ENCODE data around the gene WDR90. TPM values are rescaled to one million over a fixed set of nuclear protein-coding genes. Genes with fewer than 3 reads are reported as not detected.

WDR90 gene
- total RNA-seq, 1 donor from 2014 or later: 102 TPM

- H3K36me3 Mint-ChIP-seq: no peaks in the 10 kb centered on the region
- TF ChIP-seq CTCF (conservative IDR thresholded peaks at IDR 0.05): no peak
- H3K27me3 Mint-ChIP-seq: peaks cover 5% of the 10 kb centered on the region
- H3K4me1 Mint-ChIP-seq (ENCODE audit: unreplicated experiment): no peaks in the 10 kb centered on the region
- no peak overlapping the region for H3K27ac Mint-ChIP-seq
- no peak for DNase-seq (ENCODE audit: extremely low spot score, unreplicated experiment)
- no peaks in the 10 kb centered on the region for H3K9me3 Mint-ChIP-seq
- H3K4me3 Mint-ChIP-seq: no peak overlapping the region
These were observed 27.7 kb downstream of the WDR90 start for GRCh38 chr16:676913-677312.

GRCh38 chr16:677316-678190 lies 28.4 kb downstream of the WDR90 start:
- DNase-seq (ENCODE audit: extremely low spot score, unreplicated experiment): no peak

GRCh38 chr16:678209-678857 lies 29.2 kb downstream of the WDR90 start:
- H3K4me3 Mint-ChIP-seq: no peak overlapping the region
- no peak for TF ChIP-seq CTCF (conservative IDR thresholded peaks at IDR 0.05)

More at GRCh38 chr16:677316-678190, 28.4 kb downstream of the WDR90 start:
- Mint-ChIP-seq H3K36me3 (peaks cover 2% of the 10 kb centered on the region), H3K9me3 (no peaks in the 10 kb centered on the region), H3K4me1 (ENCODE audit: unreplicated experiment) (peaks cover 2% of the 10 kb centered on the region), H3K27ac (no peak overlapping the region), H3K4me3 (no peak overlapping the region), H3K27me3 (peaks cover 5% of the 10 kb centered on the region)
- no peak for TF ChIP-seq CTCF (conservative IDR thresholded peaks at IDR 0.05)

GRCh38 chr16:678858-679813 lies 30.0 kb downstream of the WDR90 start:
- H3K36me3 Mint-ChIP-seq: peaks cover 4% of the 10 kb centered on the region
- H3K27me3 Mint-ChIP-seq: peaks cover 5% of the 10 kb centered on the region
- DNase-seq (ENCODE audit: extremely low spot score, unreplicated experiment): no peak
- H3K9me3 Mint-ChIP-seq: no peaks in the 10 kb centered on the region
- TF ChIP-seq CTCF (conservative IDR thresholded peaks at IDR 0.05): no peak
- peaks cover 3% of the 10 kb centered on the region for H3K4me1 Mint-ChIP-seq (ENCODE audit: unreplicated experiment)
- peak overlapping the region; percentile 36 for H3K27ac Mint-ChIP-seq
- peak overlapping the region; percentile 84 for H3K4me3 Mint-ChIP-seq

More at GRCh38 chr16:678209-678857, 29.2 kb downstream of the WDR90 start:
- H3K36me3 Mint-ChIP-seq: peaks cover 4% of the 10 kb centered on the region
- peaks cover 5% of the 10 kb centered on the region for H3K27me3 Mint-ChIP-seq
- no peak for DNase-seq (ENCODE audit: extremely low spot score, unreplicated experiment)
- H3K9me3 Mint-ChIP-seq: no peaks in the 10 kb centered on the region
- no peak overlapping the region for H3K27ac Mint-ChIP-seq
- peaks cover 3% of the 10 kb centered on the region for H3K4me1 Mint-ChIP-seq (ENCODE audit: unreplicated experiment)
